Mesenteric fat pad (tissue), 1 donor: ENCODE measurements around the gene C4B. TPM values are rescaled to one million over a fixed set of nuclear protein-coding genes. Genes with fewer than 3 reads are reported as not detected.
A peak's percentile ranks its signal among the peaks of the same experiment; 100 is the strongest.
"Not testable (repeated sequence)": the region's sequence is repeated elsewhere in the genome, so short reads cannot be mapped to it uniquely, and the experiment has no call there.

Source experiments
- DNase-seq: peaks from one replicate; pipeline ENCODE4 v3.0.0-alpha.2; 2020; ENCODE audit warnings: low spot score
- long read RNA-seq: library from polyadenylated mRNA; unstranded; transcript quantifications from one replicate; pipeline ENCODE4 v2.0.0, GENCODE V29; 2020
- total RNA-seq: library from RNA; stranded (reverse); fragmentation: NEBNext Ultra II Directional; extraction: Animal tissue kit (Norgen Biotek cat#: 25700); gene quantifications from one replicate; pipeline ENCODE4 v1.2.1, GENCODE V29; 2021
- donor health status: DM: yes; HTN: yes; CAD: no.

Gene C4B
- total RNA-seq = 32.7 TPM
- long read RNA-seq, partial matches to known transcripts = 14 of 14 reads
- long read RNA-seq, other reads (novel, unspliced or antisense) = 0 of 14 reads

- not testable (repeated sequence) for DNase-seq
Measured at GRCh38 chr6:32014547-32014946, at the start of gene C4B. Gene C4B, plus strand, starts transcription at chr6:32014795. Its CDS starts 51 bp downstream, at chr6:32014846.

DNA sequence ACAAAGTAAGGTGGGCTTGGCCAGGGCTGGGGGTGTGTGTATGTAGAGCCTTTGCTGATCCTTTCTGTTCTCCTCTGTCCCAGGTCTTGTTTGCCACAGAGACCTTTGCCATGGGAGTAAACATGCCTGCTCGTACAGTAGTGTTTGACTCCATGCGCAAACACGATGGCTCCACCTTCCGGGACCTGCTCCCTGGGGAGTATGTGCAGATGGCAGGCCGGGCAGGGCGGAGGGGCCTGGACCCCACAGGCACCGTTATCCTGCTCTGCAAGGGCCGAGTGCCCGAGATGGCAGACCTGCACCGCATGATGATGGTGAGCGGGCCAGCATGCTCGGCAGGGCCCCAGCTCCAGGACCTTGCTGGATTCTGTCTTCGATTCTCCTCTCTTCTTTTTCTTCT lies 48.9 kb upstream of the C4B start:
- no peak for DNase-seq

DNA sequence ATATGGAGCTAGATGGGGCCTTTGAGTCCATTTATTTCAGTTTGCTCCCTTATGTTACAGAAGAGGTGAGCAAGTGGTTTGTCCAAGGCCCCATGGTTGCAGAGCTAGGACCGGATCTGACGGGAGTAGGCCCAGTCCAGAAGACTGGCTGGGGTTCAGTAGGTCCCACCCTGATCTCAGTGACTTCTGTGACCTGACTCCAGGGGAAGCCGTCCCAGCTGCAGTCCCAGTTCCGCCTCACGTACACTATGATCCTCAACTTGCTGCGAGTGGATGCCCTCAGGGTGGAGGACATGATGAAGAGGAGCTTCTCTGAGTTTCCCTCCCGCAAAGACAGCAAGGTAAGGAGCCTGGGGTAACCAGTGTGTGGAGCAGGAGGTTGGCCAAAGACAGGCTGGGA lies 48.1 kb upstream of the C4B start:
- DNase-seq = no peak

DNA sequence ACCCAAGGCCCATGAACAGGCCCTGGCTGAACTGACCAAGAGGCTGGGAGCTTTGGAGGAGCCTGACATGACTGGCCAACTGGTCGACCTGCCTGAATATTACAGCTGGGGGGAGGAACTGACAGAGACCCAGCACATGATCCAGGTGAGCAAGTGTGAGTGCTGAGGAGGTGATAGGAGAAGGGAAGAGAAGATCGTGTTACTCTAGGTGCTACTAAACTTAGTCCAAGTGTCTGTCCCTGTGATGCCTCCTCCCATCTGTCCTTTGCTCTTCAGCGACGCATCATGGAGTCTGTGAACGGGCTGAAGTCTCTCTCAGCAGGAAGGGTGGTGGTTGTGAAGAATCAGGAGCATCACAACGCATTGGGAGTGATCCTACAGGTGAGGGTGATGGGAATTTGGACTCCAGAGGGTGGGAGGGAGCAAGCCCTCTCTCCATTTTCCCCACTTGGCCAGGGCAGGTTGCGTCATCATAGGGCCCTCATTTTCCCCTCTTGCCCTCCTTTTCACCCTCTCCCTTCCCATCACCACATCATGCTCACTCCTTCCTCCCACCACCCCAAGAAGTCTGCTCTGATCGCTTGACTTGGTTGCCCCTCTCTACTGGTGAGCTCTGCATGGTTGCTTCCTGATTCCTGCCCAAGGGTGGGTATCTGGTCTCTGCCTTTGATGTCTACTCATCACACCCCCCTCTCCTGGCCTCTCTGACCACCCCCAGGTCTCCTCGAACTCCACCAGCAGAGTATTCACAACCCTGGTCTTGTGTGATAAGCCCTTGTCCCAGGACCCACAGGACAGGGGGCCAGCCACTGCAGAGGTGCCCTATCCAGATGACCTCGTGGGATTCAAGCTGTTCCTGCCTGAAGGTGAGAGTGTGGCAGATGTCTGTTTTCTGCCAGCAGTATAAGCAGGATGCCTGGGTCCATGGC lies 47.3 kb upstream of the C4B start:
- no peak for DNase-seq

GRCh38 chr6:31967926-31968320 lies 46.7 kb upstream of the C4B start:
- DNase-seq = no peak

DNA sequence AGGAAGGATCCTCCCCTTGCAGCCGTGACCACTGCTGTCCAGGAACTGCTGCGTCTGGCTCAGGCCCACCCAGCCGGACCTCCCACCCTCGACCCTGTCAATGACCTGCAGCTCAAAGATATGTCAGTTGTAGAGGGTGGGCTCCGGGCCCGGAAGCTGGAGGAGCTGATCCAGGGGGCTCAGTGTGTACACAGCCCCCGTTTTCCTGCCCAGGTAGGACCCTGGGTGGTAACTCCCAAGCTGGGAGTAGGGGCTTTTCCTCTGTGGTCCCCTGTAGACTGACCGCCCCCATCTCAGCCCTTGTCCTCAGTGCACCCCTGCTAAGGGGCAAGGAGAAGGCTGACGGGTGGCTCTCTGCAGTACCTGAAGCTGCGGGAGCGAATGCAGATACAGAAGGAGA lies 46.3 kb upstream of the C4B start:
- DNase-seq = no peak

DNA sequence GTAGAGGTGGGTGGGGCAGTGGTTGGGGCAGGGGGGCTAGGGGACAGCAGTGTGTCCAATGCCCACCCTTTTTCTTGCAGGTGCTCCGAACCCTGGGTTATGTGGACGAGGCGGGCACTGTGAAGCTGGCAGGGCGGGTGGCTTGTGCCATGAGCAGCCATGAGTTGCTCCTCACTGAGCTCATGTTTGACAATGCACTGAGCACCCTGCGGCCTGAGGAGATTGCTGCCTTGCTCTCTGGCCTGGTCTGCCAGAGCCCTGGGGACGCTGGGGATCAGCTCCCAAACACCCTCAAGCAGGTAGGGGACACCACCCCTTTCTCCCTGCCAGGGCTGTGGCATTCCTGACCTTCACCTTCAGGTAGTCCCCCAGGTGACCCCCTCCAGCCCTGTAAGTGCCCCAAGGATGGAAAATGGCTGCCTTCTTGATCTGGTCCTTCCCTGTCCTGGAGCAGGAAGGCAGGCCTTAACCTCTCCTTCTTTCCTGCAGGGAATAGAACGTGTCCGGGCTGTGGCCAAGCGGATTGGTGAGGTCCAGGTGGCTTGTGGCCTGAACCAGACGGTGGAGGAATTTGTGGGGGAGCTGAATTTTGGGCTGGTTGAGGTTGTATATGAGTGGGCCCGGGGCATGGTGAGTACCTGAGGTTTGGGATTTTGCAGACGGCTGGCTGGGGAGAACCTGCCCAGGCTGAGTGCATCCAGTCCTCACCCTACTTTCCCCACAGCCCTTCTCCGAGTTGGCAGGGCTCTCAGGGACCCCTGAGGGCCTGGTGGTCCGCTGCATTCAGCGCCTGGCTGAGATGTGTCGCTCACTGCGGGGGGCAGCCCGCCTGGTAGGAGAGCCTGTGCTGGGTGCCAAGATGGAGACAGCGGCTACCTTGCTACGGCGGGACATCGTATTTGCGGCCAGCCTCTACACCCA lies 45.5 kb upstream of the C4B start:
- no peak for DNase-seq

DNA sequence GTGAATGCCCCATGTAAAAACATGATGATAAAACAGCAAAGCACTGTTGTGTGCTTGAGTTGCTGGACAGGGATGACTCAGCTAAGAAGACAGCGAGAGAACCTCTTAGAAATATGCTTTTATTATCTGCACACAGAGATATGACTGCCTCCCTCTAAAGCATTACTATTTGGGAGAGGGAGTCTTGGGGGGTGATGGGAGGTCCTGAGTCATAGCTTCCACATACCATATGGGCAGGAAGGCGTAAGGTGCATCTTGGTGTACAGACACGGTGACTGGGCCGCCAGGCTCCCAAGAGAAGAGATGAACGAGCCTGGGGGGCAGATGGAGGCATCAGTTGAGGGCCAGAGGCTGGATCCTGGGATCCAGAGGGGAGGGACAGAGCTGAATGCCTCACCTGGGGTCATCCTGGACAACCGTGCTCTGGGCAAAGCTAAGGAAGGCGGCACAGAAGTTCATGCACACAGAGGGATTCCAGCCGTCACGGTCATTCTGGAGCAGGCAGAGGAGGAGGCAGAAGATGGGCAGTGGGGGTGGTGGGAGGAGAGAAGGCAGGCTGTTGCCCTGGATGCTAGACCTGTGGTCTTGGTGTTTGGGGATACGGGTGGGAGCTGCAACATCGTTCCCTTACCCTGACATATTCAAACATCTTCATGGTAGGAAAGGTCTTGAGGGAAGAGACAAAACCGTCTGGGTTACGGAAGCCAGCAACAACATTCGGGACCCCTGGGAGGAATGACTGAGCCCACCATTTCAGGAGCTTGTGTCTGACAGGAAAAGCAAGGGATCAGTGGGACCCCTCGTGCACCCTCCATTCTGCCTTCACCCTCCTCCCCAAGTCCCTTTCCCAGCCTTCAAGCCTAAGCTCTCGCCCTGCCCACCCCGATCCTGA lies 44.6 kb upstream of the C4B start:
- DNase-seq = no peak

- no peak for DNase-seq
Measured at GRCh38 chr6:31970604-31971271, 43.9 kb upstream of the C4B start.

DNA sequence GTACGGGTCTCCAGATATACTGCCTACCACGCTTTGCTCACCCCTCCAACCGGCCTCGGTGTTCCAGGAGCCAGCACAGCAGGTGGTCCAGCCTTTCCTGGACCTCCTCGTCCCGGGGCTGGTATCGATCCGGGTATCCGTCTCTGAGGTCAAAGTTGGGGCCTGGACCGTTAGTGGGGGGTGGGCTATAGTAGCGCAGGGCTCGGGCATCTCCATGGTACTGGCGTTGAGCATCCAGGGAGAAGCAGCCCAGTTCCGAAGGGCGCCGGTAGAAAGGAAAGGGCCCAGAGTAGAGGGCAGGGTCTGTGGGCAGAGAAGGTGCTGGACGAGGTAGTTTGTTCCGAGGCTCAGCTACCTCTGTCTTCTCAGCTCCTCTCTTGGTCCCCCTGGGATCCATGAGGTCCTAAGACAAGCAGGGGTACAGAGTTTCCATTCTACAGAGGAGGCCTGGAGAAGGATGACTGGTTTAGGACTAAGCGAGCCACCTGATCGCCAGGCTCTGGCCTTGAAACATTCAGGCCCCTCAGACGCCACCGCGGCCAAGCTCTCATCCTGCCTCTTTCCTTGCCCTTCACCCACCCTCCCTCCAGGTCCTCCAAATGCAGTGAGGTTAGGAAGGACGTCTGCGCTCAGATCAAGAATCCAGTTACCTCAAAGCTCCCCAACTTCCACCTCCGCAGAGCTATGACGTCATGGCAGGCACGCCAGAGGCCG lies 43.2 kb upstream of the C4B start:
- no peak for DNase-seq

DNA sequence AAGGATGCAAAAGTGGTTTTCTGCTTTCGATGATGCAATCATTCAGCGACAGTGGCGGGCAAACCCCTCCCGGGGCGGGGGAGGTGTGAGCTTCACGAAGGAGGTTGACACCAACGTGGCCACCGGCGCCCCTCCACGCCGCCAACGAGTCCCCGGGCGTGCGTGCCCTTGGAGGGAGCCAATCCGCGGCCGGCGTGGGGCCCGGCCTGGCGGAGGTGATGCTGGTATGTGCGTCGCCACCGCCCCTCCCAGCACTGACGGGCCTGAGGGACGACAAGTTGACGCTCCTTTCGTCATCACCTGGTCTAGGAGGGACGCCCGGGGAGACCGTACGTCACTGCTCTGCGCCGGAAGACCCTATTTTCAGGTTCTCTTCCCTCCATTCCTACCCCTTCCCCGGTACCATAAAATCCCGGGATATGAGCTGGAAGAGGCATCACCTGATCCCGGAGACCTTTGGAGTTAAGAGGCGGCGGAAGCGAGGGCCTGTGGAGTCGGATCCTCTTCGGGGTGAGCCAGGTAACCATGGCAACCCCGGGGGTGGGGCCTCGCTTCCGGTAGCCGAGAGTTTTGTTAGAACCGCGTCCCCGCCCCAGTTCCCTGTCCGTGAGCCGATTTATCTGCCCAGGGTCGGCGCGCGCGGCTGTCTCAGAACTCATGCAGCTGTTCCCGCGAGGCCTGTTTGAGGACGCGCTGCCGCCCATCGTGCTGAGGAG lies 42.4 kb upstream of the C4B start, which contains the start of gene DXO:
TSS of gene DXO (minus strand) at position 146 of the 716 bp plus-strand sequence. CDS start 463 bp downstream, outside the sequence.
- DNase-seq = peak; percentile 98

DNA sequence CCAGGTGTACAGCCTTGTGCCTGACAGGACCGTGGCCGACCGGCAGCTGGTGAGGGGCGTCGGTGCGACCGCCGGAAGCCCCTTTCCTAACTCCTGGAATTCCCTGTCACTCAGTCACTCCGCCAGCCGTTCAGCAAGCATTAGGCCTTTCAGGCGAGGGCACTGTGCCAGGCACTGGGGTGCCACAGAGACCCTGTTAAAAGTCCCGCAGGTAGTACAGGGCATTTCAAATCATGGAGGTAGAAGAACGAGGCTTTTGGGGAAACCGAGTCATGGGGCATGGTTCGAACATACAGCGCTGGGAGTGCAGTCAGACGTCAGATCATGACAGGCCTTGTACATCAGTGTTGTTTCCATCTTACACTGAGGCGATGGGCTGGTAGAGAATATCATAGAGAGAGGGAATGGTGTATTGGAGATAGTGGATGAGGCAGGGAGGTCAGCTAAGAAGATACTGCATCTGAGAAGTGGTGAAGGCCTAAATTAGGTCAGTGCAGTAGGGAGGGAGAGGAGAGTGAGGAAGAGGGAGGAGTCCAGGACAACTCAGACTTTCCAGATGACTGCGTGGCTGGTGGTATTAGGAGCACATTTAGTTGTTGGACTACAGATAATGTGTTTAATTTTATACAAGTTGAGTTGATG lies 41.8 kb upstream of the C4B start:
- DNase-seq = no peak

DNA sequence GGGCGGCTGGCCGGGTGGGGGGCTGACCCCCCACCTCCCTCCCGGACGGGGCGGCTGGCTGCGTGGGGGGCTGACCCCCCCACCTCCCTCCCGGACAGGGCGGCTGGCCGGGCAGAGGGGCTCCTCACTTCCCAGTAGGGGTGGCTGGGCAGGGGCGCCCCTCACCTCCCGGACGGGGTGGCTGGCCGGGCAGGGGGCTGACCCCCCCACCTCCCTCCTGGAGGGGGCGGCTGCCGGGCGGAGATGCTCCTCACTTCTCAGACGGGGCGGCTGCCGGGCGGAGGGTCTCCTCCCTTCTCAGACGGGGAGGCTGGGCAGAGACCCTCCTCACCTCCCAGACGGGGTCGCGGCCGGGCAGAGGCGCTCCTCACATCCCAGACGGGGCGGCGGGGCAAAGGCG lies 38.5 kb upstream of the C4B start:
- not testable (repeated sequence) for DNase-seq

DNA sequence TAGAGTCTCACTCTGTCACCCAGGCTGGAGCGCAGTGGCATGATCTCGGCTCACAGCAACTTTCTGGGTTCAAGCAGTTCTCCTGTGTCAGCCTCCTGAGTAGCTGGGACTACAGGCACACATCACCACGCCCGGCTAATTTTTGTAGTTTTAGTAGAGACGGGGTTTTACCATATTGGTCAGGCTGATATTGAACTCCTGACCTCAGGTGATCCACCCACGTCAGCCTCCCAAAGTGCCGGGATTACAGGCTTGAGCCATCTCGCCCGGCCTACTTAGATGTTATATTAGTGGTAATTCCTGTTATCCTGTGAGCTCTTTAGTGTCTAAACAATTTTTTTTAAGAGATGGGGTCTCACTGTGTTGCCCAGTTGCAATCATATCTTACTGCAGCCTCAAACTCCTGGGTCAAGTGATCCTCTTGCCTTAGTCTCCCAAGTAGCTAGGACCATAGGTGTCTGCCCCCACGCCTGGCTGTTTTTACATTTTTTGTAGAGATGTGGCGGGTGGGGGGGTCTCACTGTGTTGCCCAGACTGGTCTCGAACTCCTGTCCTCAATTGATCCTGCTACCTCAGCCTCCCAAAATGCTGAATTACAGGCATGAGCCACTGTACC lies 36.7 kb upstream of the C4B start:
- no peak for DNase-seq

- DNase-seq = no peak
Measured at GRCh38 chr6:31978831-31979230, 35.8 kb upstream of the C4B start.

DNA sequence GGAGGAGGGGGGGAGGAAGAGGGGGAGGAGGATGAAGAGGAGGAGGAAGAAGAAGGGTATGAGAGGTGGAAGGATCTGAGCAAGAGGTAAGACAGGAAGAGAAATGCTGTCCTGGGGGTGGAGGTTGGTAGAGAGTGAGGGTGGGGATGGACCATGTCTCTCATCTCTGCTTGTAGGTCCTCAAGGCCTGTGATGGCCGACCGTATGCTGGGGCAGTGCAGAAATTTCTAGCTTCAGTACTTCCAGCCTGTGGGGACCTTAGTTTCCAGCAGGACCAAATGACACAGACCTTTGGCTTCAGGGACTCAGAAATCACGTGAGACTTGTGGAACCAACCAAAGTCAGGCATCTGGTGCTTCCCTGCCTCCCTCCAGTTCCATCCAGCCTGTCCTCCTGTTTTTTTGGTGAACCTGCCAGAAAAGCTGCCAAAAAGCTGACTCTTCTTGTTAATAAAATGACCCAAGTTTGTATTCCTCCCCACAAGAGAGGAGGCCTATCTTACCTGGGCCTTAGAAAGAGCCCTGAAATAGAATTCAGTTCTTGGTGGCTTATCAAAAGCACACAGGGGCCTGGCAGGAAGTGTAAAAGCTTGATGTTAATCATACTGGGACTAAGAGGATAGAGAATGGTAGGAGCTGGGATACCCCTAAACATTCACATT lies 35.2 kb upstream of the C4B start:
- DNase-seq = no peak

GRCh38 chr6:31980195-31980876 lies 34.3 kb upstream of the C4B start:
- not testable (repeated sequence) for DNase-seq
